GM19438 (cell line): ENCODE data around the gene PRXL2B.
A peak's percentile ranks its signal among the peaks of the same experiment; 100 is the strongest.
"Not testable (repeated sequence)": the region's sequence is repeated elsewhere in the genome, so short reads cannot be mapped to it uniquely, and the experiment has no call there.

Experiments used
- ATAC-seq: cut with Tn5 transposase; IDR thresholded peaks from one replicate; pipeline ENCODE4 v1.9.1; 2021; ENCODE audit warnings: low read depth; ENCODE audit not compliant: unreplicated experiment

PRXL2B gene

GRCh38 chr1:2550309-2550861 lies 36.2 kb upstream of the PRXL2B start:
- not testable (repeated sequence) for ATAC-seq

DNA sequence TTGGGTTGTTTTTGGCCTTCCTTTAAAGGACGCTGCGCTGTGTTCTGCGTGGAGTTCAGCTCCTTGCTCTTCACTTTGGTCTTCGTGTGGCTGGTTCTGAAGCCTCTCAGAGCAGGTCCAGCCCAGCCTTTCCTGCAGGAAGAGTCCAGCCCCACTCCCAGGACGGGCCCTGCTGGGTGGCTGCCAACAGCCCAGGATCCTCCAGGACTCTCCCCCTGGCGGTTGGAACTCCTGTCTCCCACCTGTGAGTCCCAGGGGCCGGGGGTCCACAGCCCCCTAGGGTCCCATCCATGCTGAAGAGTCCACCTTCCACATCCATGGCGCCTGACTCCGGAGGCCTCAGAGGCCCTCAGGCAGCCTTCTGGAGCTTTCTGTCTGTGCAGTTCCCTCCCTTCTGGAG lies 35.0 kb upstream of the PRXL2B start:
- not testable (repeated sequence) for ATAC-seq

- ATAC-seq: no peak
Observed at GRCh38 chr1:2552189-2552588, 34.4 kb upstream of the PRXL2B start.

DNA sequence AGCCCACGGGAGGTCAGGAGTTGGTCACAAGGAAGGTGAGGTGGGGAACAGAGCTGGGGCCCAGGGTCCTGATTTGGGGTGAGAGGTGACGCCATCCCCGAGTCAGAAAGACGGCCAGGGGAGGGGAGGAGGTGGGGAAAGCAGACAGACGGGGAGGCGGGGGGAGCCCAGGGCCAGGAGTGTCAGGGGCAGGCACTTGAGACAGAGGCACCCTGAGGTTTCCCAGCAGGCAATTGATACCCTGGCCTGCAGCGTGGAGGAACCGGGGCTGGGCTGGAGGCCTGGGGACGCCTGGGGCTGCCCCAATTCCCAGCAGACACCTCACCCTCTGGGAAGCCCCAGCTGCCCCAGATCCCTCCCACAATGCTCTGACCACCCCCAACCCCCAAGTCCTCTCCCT lies 33.5 kb upstream of the PRXL2B start:
- ATAC-seq: not testable (repeated sequence)

DNA sequence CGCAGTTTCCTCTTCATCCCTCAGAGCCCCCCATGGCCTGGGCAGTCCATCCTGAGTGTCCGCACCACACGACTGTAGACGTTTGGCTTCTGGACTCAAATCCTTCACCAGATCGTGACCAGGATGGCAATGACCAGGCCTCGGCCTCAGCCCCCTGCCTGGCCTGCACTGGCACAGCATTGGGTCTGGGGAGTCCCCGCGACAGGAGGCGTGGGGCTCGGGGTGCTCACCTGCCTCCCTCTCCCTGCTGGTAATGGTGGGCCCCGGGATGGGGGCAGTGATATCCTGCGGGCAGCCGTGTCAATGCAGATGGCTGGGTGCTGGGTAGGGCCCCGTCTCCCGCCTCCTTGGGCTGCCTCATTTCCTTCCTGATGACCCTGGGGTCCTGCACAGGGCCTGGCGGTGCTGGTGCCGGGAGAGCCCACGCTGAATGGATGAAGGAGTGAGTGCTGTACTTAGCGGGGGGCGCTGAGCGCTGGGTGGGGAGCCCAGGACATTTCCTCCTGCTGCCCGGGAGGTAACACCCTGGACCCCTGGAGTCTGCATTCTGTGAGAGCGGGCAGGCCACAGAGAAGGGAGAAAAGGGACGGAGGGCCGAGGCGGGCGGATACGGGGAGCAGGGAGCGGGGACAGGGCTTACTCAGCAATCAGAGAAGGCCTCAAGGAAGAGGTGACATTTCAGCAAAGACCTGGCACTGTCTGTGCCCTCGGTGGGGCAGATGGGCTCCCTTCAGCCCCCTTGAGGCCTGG lies 32.5 kb upstream of the PRXL2B start:
- ATAC-seq: no peak

GRCh38 chr1:2554621-2555387 lies 31.8 kb upstream of the PRXL2B start:
- no peak for ATAC-seq

GRCh38 chr1:2555634-2556276 lies 30.8 kb upstream of the PRXL2B start:
- ATAC-seq: peak; percentile 36

DNA sequence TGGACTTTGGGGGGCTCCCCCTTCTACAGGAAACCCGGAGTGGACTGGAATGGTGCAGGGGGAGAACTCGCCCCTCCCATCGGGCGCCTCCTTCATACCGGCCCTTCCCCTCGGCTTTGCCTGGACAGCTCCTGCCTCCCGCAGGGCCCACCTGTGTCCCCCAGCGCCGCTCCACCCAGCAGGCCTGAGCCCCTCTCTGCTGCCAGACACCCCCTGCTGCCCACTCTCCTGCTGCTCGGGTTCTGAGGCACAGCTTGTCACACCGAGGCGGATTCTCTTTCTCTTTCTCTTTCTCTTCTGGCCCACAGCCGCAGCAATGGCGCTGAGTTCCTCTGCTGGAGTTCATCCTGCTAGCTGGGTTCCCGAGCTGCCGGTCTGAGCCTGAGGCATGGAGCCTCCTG lies 30.3 kb upstream of the PRXL2B start, which contains the start of gene TNFRSF14:
TNFRSF14 (plus strand) TSS at position 95 of the 401 bp plus-strand sequence; CDS start at position 389, 294 bp downstream.
- ATAC-seq: peak; percentile 40

DNA sequence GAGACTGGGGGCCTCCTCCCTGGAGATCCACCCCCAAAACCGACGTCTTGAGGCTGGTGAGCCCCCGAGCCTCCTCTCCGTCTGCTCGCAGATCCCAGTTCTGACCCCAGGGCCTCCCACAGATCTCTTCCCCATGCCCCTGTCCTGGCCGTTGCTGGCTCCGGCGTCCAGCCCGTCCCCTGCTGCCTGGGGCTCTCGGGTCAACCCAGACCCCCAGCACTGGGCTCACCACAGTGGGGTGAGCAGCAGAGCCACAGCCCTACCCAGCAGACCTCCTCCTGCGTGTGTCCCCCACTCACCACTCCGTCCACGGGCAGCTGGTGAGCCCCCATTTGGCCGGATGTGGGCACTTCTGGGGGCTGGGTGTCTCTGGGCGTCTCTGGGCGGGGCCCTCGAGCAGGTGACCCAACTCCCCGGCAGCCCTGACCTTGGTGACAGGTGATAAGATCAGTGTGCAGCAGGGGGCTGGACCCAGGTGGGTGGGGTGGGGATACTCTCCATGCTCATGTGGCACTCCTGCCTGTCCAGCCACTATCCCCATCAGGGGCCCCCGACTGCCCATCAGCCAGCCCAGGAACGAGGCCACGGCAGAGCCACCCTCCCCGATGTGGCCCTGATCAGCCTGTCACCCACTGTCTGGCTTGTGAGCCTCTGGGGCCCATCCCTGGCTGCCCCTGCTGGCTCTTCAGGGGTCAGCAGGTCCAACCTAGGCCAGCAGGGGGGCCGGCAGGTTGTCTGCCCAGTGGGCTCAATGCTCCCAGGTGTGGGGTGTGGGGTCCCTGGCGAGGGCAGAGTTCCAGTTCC lies 29.7 kb upstream of the PRXL2B start:
- peak; percentile 19 for ATAC-seq

DNA sequence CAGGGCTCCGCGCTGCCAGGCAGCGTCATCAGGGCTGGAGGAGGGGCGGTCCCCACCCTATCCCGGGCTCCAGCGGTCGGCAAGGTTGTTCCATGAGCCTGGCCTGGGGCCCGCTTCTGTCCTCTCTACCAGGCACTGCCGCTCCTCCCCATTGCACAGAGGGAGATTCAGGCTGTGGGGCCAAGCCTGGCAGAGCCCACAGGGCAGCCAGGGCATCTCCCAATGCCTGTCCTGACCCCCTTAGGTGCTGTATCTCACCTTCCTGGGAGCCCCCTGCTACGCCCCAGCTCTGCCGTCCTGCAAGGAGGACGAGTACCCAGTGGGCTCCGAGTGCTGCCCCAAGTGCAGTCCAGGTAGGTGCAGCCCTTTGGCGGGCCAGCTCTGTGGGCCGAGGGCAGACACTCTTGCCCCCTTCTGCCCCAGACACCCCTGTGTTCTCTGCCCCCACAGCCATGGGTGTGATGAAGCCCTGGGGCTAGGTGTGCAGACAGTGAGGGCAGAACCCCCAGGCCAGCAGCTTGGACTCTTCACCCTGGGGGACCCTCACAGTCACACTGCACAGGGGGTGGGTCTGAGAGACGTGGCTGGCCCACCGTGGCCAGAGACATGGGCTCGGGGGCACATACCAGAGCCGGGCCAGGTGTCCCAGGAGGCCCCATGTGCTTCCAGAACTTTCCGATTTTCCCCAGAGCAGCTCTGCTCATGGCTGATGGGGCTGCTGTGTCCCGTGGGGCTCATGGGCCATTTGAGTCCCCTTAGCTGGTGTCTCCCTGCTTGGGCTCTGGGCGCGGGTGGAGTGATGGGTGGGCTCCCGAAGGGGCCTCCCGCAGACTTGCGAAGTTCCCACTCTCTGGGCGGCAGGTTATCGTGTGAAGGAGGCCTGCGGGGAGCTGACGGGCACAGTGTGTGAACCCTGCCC lies 28.8 kb upstream of the PRXL2B start:
- ATAC-seq: no peak

- ATAC-seq: no peak
Observed at GRCh38 chr1:2558420-2558819, 28.2 kb upstream of the PRXL2B start.

DNA sequence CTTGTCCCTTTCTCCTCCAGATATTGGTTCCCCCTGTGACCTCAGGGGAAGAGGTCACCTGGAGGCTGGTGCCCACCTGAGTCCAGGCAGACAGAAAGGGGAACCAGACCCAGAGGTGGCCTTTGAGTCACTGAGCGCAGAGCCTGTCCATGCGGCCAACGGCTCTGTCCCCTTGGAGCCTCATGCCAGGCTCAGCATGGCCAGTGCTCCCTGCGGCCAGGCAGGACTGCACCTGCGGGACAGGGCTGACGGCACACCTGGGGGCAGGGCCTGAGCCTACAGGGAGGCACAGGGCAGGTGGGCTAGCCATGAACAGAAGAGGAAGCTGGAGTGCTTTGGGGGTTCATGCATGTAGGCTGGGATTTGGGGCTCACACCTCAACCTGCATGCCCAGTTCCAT lies 27.7 kb upstream of the PRXL2B start:
- ATAC-seq: no peak

- no peak for ATAC-seq
Observed at GRCh38 chr1:2559509-2560298, 26.9 kb upstream of the PRXL2B start.

GRCh38 chr1:2560299-2561073 lies 26.1 kb upstream of the PRXL2B start:
- ATAC-seq: no peak

DNA sequence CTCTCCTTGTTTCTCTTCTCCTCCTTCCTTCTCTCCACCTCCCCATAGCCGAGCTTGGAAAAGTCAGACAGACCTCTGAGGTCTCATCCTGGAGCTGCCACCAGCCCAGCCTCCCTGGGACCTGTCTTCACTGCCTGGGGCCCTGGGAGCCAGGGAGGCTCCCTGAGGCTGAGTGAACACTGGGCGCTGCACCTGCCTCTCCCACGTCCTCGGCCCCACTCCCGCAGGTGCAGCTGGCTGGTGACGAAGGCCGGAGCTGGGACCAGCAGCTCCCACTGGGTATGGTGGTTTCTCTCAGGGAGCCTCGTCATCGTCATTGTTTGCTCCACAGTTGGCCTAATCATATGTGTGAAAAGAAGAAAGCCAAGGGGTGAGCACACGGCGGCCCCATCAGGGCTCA lies 25.1 kb upstream of the PRXL2B start:
- no peak for ATAC-seq

DNA sequence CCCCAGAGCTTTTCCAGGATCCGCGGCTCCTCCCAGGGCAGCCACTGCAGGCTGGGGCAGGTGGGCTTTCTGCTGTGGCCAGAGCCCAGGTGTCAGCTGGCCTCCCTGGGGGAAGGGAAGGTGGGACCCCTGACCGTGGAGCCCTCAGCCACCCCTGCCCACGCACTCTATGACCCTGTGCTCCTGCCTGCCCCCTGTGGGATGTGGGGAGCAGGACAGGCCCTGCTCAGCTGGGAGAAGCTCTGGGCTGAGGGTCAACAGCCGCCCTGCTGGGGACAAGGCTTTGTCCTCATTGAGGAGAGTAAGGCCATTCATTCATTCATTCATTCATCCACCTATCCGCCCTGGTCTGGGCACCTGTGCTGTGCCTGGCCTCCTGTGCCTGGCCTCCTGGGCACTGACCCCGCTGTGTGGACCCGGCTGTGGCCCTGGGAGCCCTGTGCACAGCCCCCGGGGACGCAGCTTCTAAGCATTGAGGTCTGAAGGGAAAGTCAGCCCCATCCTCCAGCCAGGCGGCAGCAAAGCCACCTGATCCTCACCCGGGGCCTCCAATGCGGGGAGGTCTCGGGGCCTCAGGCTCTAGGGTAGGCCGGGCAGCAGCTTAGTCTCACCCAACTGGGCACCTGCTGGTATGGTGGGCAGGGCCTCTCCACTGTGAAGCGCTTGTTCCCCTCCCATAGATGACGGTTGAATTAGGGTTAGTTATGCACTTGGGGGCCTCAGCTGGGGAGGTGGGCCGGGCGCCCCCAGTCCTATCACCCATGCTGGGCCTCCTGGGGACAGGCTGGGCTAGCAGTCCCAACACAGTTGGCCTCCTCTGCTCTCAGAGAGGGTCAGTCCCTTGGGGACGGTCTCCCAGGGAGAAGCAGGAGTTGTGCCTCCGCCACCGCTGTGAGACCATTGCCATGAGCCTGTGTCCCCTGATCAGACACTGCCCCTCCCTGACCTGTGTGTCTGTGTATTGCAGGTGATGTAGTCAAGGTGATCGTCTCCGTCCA lies 24.4 kb upstream of the PRXL2B start:
- no peak for ATAC-seq
